ENCODE results near the gene H3-3A. TPM values are rescaled to one million over a fixed set of nuclear protein-coding genes. Genes with fewer than 3 reads are reported as not detected.

H3-3A gene
- total RNA-seq, 4 donors from 2014 or later = 202 to 340 (median 291) TPM

- TF ChIP-seq POLR2A (IDR thresholded peaks at IDR 0.05) (no peak), CTCF (IDR thresholded peaks at IDR 0.05) (no peak)
- Histone ChIP-seq H3K4me3 (no peak overlapping the region), H3K9me3 (no peaks in the 10 kb centered on the region), H3K27ac (peak overlapping the region in 3 of 4 donors; percentile 49 to 83 (median 78)), H3K4me1 (peaks cover 0 to 9% (median 3%) of the 10 kb centered on the region in 4 donors), H3K36me3 (no peaks in the 10 kb centered on the region), H3K27me3 (no peaks in the 10 kb centered on the region)
- DNase-seq = no peak
Observed at GRCh38 chr1:226033991-226034390, 28.5 kb upstream of the H3-3A start.

DNA sequence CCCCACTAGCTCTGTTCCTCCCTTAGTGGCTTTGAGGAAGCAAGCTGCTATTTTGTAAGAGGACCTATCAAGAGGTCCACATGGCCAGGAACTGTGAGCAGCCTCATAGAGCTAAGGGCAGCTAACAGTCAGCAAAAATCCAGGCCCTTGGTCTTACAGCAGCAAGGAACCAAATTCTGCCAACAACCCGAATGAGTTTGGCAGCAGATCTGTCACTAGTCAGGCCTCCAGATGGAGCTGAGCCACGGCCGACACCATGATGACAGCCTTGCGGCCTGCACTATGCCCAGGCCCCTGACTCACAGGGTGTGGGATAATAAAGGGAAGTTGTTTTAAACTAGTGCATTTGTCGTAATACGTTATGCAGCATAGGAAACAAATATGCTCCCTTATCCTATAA is 28.0 kb upstream of the H3-3A start:
- peak overlapping the region; percentile 25 to 83 (median 64) for H3K27ac ChIP-seq
- TF ChIP-seq CTCF (IDR thresholded peaks at IDR 0.05) = peak in 2 of 6 experiments; percentile 4 to 46
- peak in 1 of 2 donors; percentile 38 for TF ChIP-seq POLR2A (IDR thresholded peaks at IDR 0.05)

GRCh38 chr1:226035915-226036314 is 26.6 kb upstream of the H3-3A start:
- Histone ChIP-seq H3K4me3 (no peak overlapping the region), H3K9me3 (no peaks in the 10 kb centered on the region), H3K27ac (no peak overlapping the region), H3K4me1 (no peaks in the 10 kb centered on the region), H3K27me3 (no peaks in the 10 kb centered on the region), H3K36me3 (no peaks in the 10 kb centered on the region)
- no peak for TF ChIP-seq POLR2A (IDR thresholded peaks at IDR 0.05)
- no peak for TF ChIP-seq CTCF (IDR thresholded peaks at IDR 0.05)
- no peak for DNase-seq

More for the DNA sequence above, 28.0 kb upstream of the H3-3A start:
- Histone ChIP-seq H3K4me3 (no peak overlapping the region), H3K4me1 (peaks cover 0 to 8% (median 3%) of the 10 kb centered on the region in 4 donors), H3K9me3 (no peaks in the 10 kb centered on the region), H3K27me3 (no peaks in the 10 kb centered on the region), H3K36me3 (no peaks in the 10 kb centered on the region)
- DNase-seq = peak in 2 of 3 donors; percentile 88 to 92

- no peak for DNase-seq
- H3K27ac ChIP-seq = peak overlapping the region in 2 of 4 donors; percentile 10 to 62
Observed at GRCh38 chr1:226038661-226039060, 23.9 kb upstream of the H3-3A start.

DNA sequence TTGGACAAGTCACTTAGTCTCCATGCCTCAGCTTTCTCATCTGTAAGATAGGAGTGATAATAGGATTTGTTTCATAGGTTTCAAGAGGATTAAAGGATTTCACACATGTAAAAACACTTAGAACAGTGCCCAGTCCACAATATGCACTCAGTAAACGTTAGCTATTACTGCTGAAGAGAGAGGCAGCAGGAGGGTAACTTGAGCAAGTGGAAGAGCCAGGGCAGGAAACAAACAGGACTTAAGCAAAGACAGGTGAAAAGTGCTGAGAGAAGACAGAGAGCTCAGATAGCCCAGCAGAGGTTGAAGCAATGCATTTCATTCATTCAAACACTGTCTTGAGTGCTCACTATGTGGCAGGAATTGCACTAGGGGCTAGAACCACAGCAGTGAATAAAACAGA is 21.1 kb upstream of the H3-3A start:
- H3K27ac ChIP-seq = no peak overlapping the region
- no peak overlapping the region for H3K4me3 ChIP-seq
- no peaks in the 10 kb centered on the region for H3K9me3 ChIP-seq
- no peak for DNase-seq
- H3K36me3 ChIP-seq = no peaks in the 10 kb centered on the region
- peaks cover 0 to 8% (median 0%) of the 10 kb centered on the region in 4 donors for H3K4me1 ChIP-seq
- TF ChIP-seq POLR2A (IDR thresholded peaks at IDR 0.05) = no peak
- no peak for TF ChIP-seq CTCF (IDR thresholded peaks at IDR 0.05)
- no peaks in the 10 kb centered on the region for H3K27me3 ChIP-seq

More at GRCh38 chr1:226038661-226039060, 23.9 kb upstream of the H3-3A start:
- H3K9me3 ChIP-seq = no peaks in the 10 kb centered on the region
- no peak for TF ChIP-seq POLR2A (IDR thresholded peaks at IDR 0.05)
- TF ChIP-seq CTCF (IDR thresholded peaks at IDR 0.05) = no peak
- H3K27me3 ChIP-seq = no peaks in the 10 kb centered on the region
- H3K4me3 ChIP-seq = no peak overlapping the region
- no peaks in the 10 kb centered on the region for H3K36me3 ChIP-seq
- no peaks in the 10 kb centered on the region for H3K4me1 ChIP-seq

All from Peyer's patch (tissue), 4 donors.